ENCODE results near the gene KMT2B.

The KMT2B gene

GRCh38 chr19:35727053-35727955 lies 9.5 kb downstream of the KMT2B start:
- DNase-seq, result no peak

GRCh38 chr19:35727956-35728706 lies 10.3 kb downstream of the KMT2B start:
- no peak for DNase-seq

DNA sequence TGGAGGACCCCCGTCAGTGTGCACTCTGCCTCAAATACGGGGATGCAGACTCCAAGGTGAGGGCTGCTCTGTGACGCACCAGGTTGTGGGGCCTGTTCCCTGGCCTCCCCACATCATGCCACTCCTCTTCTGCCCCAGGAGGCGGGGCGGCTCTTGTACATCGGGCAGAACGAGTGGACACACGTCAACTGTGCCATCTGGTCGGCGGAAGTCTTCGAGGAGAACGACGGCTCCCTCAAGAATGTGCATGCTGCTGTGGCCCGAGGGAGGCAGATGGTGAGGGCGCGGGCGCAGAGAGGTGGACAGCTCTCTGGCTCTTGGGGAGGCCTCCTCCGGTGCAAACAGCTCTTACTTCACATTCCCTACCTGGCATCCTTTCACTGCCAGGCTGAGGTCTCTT lies 11.2 kb downstream of the KMT2B start:
- DNase-seq, result peak; percentile 24

- DNase-seq, result no peak
Observed at GRCh38 chr19:35729763-35730162, 12.0 kb downstream of the KMT2B start.

GRCh38 chr19:35730326-35730725 lies 12.5 kb downstream of the KMT2B start:
- DNase-seq, result no peak

DNA sequence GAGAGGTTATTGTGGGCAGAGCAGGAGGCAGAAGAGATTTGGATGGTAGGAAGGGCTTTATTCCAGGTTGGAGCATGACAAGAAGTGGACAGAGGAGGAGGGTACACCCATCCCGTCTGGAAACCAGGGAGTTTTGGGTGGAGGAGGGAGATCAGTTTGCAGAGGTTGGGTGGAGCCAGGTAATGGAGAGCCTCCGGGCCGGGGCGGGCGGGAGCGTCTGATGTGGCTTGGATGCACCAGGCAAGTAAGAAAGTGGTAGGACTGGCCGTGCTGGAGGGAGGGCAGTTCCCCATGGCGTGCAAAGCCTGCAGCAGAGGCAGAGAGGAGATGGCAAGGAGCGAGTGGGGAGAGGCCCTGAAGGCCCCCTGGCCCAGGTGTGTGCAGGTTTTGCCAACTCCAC lies 13.6 kb downstream of the KMT2B start:
- no peak for DNase-seq

DNA sequence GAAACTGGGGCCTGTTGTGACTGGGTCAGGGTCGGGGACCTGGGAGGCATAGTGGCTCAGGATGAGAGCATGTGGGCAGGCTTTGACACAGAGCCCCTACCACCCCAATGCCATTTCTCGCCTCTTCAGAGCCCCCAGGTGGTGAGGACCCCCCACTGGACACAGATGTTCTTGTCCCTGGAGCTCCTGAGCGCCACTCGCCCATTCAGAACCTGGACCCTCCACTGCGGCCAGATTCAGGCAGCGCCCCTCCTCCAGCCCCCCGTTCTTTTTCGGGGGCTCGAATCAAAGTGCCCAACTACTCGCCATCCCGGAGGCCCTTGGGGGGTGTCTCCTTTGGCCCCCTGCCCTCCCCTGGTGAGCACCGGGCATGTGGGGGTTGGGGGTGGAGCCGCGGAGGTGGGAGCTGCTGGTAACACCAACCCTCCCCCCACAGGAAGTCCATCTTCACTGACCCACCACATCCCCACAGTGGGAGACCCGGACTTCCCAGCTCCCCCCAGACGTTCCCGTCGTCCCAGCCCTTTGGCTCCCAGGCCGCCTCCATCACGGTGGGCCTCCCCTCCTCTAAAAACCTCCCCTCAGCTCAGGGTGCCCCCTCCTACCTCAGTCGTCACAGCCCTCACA lies 14.1 kb downstream of the KMT2B start:
- no peak for DNase-seq

- no peak for DNase-seq
Observed at GRCh38 chr19:35732540-35733179, 14.9 kb downstream of the KMT2B start.

DNA sequence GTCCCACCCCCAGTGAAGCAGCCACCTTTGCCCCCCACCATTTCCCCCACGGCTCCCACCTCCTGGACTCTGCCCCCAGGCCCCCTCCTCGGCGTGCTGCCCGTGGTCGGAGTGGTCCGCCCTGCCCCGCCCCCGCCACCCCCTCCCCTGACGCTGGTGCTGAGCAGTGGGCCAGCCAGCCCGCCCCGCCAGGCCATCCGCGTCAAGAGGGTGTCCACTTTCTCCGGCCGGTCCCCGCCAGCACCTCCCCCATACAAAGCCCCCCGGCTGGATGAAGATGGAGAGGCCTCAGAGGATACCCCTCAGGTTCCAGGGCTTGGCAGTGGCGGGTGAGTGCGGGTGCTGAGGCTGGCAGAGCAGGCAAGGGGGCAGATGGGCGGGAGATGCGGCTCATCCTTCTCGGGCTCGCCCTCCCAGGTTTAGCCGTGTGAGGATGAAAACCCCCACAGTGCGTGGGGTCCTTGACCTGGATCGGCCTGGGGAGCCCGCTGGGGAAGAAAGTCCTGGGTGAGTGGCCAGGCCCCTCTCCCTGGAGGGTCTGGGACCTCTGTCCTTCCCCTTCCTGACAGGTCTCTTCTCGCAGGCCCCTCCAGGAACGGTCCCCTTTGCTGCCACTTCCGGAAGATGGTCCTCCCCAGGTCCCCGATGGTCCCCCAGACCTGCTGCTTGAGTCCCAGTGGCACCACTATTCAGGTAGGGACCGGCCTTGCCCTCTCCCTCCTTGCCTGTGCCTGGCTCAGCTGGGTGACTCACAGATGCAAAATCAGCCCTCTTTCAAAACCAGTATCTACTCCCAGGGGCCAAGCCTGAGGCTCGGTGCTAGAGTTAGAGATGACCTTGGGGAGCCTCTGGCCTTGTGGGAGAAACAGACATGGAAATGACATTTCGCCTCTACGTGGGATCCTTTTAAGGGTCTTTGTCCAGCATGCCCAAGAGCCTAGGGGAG lies 15.7 kb downstream of the KMT2B start:
- no peak for DNase-seq

GRCh38 chr19:35734273-35734672 lies 16.5 kb downstream of the KMT2B start:
- no peak for DNase-seq

GRCh38 chr19:35734889-35735288 lies 17.1 kb downstream of the KMT2B start:
- DNase-seq, result no peak

DNA sequence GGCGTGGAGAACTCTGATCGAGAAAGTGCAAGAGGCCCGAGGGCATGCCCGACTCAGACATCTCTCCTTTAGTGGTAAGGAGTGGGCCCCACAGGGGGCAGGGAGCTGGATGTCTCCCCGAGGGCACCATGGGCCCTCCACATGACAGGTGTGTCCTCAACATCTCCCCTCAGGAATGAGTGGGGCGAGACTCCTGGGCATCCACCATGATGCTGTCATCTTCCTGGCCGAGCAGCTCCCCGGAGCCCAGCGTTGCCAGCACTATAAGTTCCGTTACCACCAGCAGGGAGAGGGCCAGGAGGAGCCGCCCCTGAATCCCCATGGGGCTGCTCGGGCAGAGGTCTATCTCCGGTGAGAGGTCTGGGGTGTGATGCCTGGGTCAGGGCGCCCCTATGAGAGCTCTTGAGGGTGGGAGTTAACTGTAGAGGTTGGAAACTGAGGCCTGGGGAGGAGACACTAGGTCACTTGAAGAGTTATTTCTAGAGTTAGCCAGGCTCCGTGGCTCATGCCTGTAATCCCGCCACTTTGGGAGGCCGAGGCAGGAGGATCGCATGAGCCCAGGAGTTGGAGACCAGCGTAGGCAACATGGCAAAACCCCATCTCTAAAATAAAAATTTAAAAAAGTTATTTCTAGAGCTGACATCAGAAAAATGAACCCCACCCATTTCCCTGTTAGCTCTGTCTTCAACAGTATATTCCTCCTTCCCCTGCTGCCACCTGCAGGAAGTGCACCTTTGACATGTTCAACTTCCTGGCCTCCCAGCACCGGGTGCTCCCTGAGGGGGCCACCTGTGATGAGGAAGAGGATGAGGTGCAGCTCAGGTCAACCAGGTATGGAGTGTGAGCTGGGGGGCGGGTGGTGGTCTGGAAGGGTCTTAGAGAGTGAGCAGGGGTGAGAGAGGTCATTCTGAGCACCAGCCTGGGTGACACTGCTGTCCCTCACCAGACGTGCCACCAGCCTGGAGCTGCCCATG lies 19.4 kb downstream of the KMT2B start:
- DNase-seq, result no peak

DNA sequence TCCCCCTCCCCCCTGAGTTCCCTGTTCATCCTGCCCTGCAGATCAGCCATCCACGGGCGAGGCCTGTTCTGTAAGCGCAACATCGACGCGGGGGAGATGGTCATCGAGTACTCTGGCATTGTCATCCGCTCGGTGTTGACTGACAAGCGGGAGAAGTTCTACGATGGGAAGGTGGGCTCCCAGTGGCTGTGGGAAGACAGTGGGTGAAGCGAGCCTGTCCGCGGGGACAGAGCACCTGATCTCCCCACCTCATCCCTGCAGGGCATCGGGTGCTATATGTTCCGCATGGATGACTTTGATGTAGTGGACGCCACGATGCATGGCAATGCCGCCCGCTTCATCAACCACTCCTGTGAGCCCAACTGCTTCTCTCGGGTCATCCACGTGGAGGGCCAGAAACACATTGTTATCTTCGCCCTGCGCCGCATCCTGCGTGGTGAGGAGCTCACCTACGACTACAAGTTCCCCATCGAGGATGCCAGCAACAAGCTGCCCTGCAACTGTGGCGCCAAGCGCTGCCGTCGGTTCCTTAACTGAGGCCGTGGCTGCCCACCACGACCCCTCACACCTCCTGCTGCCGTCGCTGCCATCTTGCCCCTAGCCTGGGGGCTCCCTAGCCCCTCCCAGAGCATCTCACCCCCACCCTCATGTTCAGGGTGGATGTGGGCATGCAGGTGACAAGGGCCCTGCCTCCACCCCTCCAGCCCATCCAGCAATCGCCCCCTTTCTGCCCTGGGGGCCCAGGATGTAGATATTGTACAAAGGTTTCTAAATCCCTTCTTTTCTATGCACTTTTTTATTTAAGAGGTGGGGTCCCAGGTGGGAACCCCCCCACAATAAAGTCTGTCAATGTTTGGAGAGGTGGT lies 20.5 kb downstream of the KMT2B start:
- no peak for DNase-seq

DNA sequence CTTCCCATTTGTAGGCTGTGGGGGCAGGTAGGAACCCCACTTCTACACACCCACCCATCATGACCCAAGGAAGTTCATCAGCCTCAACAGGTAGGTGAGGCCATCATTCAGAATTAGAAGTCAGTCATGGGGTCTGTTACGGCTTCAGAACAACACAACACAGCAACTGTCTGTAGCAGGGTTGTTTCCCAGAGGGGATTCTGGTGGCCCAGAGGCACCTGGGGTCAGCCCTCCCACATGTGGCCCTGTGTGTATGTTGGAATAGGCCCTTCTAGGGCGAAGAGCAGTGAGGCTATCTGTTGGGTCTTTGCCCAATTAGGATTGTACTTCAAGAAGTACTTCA lies 21.1 kb downstream of the KMT2B start:
- no peak for DNase-seq

DNA sequence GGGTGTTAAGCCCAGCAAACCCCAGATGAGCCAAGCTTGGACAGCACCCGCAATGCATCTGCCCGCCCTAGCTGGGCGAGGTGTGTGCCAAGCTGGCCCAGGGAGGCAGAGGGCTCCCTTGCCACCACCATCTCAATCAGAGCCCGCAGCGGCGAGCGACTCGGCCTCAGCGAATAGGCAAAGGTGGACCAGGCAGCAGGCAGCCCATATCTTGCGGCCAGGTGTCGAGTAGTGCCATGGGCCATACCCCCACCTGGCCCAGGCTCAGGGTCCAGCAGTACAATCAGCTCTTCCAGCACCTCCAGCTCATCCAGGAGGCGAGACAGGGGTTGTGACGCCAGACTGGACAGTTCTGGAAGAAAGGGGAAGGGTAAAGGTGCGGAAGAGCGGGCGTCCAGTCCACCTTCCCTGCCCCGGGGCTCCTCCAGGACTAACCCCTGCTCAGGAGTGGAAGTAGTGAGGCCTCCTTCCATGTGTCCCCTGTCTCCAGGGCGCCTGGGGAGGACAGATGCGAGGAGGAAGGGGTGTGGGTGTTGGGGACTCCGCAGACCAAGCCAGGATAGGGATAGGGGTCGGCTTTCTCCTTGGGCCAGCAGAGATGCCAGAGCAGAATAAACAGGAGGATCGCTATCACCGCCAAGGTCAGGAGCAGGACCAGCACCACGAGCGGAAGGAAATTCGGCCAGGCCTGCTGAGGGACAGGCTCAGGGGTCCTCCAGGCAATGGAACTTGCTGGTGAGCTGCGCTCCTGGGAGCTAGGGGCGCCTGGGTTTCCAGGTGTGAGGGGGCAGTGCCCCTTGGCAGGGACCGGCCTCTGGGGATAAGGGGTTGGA lies 21.7 kb downstream of the KMT2B start:
- DNase-seq, result no peak

DNA sequence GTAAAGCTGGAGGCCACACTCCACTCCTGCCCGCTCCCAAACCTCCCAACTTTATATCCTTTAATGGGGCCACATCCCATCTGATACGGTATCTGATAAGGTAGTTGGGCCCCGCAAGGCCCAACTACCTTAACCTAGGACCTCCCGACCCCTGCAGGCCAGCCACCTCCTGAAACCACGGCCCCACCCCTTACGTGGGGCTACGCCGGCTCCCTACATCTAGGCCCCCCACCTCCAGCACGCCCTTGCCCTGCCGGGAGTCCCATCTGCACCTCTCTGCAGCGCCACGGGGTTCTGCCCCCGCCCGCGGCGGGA lies 22.3 kb downstream of the KMT2B start:
- no peak for DNase-seq

DNA sequence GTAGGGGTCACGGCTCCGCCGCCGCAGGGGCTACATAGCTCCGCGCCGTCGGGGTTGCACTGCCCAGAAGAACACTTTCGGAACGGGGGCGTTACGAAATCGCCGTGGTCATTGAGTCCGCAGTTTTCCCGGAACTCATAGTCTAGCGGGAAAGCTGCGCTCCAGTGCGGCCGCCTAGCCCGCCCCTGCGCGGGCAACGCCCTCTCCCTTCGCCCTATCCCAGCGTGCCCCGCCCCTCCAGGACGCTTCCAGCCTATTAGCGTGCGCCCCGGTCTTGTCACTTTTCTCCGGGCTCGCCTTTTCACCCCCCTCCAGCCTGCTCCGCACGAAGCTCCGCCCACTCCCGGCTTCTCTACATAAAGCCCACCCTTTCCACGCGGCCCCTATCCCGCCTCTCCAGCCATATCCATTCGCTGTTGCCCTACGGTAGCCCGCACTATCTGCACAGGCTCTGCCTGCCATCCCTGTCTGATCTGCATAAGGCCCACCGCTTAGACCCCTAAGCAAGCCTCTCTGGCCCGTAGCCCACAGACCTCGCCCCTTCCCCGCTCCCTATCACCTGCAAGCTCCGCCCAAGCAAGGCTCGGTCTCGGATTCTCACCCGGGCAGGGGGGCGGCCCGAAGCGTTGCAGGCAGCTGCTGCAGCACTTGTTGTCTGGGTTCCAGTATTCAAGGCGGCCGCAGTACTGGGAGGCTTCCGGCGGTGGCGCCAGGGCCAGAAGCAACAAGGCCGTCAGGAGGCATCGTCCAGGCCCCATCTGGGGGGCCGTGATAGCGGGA lies 22.8 kb downstream of the KMT2B start:
- DNase-seq, result peak; percentile 98

GRCh38 chr19:35741203-35741515 lies 23.4 kb downstream of the KMT2B start:
- DNase-seq, result no peak
